Renal cortex interstitium (tissue), 3 donors: Measurements from ENCODE around the gene NXNL2. TPM values are rescaled to one million over a fixed set of nuclear protein-coding genes. Genes with fewer than 3 reads are reported as not detected.

Experiments used
- polyA plus RNA-seq, 3 donors: library from polyadenylated mRNA; unstranded; fragments of 120-200 nt; gene quantifications; one replicate each; pipeline ENCODE4 v1.2.1, GENCODE V29; 2013; ENCODE audit not compliant: insufficient read length in 3 of 3

NXNL2 gene
- polyA plus RNA-seq, 3 donors: 2.0 to 4.0 (median 2.2) TPM

Other genes with a start within 250 kb of the NXNL2 start
- gene SPIN1, start 146.7 kb upstream of the NXNL2 start, polyA plus RNA-seq: 100 to 1,000 TPM; 161 to 185 (median 164) TPM